ENCODE results near the gene TAS1R1. TPM values are rescaled to one million over a fixed set of nuclear protein-coding genes. Genes with fewer than 3 reads are reported as not detected.

TAS1R1 gene
- total RNA-seq, 1 donor from 2014 or later: not detected

DNA sequence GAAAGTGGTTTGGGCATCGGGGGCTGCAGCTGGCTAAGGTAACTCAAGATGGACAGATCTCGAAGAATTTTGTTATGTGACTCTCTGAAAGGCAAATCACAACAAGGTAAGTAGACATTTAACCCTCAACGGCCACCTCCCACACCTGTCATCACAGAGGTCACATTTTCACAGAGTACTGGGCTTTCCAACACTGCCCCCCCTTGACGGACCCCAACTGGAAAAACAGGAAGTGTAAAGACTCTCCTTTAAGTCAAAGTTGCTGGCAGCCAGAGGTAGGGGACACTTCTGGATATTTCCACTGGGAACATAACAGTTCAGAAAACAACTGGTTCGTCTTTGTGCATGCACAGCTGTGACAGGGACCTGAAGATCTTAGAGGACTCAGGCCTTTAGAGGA, 23.1 kb upstream of the TAS1R1 start:
- Mint-ChIP-seq H3K36me3 (ENCODE audit: insufficient read depth) (peaks cover 17% of the 10 kb centered on the region), H3K9me3 (ENCODE audit: low read depth) (no peaks in the 10 kb centered on the region), H3K27ac (no peak overlapping the region), H3K27me3 (no peaks in the 10 kb centered on the region), H3K4me3 (ENCODE audit: low read depth) (no peak overlapping the region), H3K4me1 (ENCODE audit: low read depth) (no peaks in the 10 kb centered on the region)
- TF ChIP-seq, protein P1, sequence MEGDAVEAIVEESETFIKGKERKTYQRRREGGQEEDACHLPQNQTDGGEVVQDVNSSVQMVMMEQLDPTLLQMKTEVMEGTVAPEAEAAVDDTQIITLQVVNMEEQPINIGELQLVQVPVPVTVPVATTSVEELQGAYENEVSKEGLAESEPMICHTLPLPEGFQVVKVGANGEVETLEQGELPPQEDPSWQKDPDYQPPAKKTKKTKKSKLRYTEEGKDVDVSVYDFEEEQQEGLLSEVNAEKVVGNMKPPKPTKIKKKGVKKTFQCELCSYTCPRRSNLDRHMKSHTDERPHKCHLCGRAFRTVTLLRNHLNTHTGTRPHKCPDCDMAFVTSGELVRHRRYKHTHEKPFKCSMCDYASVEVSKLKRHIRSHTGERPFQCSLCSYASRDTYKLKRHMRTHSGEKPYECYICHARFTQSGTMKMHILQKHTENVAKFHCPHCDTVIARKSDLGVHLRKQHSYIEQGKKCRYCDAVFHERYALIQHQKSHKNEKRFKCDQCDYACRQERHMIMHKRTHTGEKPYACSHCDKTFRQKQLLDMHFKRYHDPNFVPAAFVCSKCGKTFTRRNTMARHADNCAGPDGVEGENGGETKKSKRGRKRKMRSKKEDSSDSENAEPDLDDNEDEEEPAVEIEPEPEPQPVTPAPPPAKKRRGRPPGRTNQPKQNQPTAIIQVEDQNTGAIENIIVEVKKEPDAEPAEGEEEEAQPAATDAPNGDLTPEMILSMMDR (IDR thresholded peaks at IDR 0.05; ENCODE audit: unreplicated experiment): no peak
- no peak for DNase-seq (ENCODE audit: low spot score, unreplicated experiment)

DNA sequence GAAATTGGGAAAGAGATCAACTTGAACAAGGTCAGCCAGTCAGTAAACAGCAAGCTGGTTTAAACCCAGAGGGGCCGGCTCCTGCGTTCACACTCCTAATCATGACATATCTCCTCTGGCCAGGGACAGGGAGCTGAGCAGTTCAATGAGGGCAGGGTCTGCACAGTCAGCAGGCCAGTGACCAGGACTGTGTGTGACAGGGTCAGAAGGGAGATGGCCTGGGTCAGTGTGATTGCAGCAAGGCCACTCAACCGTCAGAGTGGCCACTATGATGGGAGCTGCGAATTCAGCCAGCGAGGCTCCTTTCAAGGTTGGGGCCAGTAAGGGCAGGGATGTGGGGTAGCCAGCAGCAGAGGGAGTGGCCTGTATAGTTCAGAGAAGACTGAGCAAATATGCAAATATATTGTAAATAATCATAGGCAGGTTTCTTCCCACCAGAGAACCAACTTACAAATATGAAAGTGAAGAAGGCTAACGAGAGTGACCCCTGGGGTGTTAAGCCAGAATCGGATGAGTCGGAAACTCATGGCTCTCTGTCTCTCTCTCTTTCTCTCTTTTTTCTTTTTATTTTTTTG, 20.8 kb upstream of the TAS1R1 start:
- TF ChIP-seq, protein P1 (IDR thresholded peaks at IDR 0.05; ENCODE audit: unreplicated experiment): no peak
- H3K36me3 Mint-ChIP-seq (ENCODE audit: insufficient read depth): peaks cover 16% of the 10 kb centered on the region
- H3K9me3 Mint-ChIP-seq (ENCODE audit: low read depth): no peaks in the 10 kb centered on the region
- H3K27ac Mint-ChIP-seq: no peak overlapping the region
- no peak for DNase-seq (ENCODE audit: low spot score, unreplicated experiment)
- H3K27me3 Mint-ChIP-seq: no peaks in the 10 kb centered on the region
- no peak overlapping the region for H3K4me3 Mint-ChIP-seq (ENCODE audit: low read depth)
- no peaks in the 10 kb centered on the region for H3K4me1 Mint-ChIP-seq (ENCODE audit: low read depth)

DNA sequence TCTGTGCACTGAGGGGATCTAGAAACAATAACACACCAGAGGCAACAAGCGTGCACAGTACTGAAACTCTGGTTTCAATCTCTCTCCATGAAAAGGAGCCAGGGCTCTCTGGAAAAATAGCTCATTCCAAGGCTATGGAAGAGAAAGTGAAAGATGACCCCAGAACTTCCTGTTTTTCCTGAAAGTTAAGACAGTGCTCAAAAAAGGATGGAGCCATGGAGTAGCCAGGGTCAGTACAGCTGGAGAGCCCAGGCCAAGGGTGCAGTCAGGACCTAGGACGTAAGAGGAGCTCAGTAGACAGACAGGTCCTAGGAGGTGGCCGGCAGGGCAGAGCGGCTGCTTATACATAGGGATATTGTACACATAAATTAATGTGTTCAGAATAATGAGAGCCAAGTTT, 19.9 kb upstream of the TAS1R1 start:
- DNase-seq (ENCODE audit: low spot score, unreplicated experiment): no peak

DNA sequence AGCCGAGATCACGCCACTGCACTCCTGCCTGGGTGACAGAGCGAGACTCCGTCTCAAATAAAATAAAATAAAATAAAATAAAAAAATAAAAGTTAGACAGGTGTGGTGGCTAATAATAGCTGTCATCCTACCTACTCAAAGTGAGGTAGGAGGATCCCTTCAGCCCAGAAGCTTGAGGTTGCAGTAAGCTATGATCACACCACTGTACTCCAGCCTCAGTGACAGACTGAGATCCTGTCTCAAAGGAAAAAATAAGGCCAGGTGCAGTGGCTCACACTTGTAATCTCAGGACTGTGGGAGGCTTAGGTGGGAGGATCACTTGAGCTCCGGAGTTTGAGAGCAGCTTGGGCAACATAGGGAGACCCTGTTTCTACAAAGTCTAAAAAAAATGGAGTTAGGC, 18.8 kb upstream of the TAS1R1 start:
- Mint-ChIP-seq H3K36me3 (ENCODE audit: insufficient read depth) (peaks cover 14% of the 10 kb centered on the region), H3K9me3 (ENCODE audit: low read depth) (no peaks in the 10 kb centered on the region), H3K4me1 (ENCODE audit: low read depth) (no peaks in the 10 kb centered on the region), H3K27ac (no peak overlapping the region), H3K27me3 (no peaks in the 10 kb centered on the region), H3K4me3 (ENCODE audit: low read depth) (no peak overlapping the region)
- DNase-seq (ENCODE audit: low spot score, unreplicated experiment): no peak
- TF ChIP-seq, protein P1 (IDR thresholded peaks at IDR 0.05; ENCODE audit: unreplicated experiment): no peak

More for the DNA sequence above, 19.9 kb upstream of the TAS1R1 start:
- Mint-ChIP-seq H3K9me3 (ENCODE audit: low read depth) (no peaks in the 10 kb centered on the region), H3K4me1 (ENCODE audit: low read depth) (no peaks in the 10 kb centered on the region), H3K4me3 (ENCODE audit: low read depth) (no peak overlapping the region), H3K36me3 (ENCODE audit: insufficient read depth) (peaks cover 17% of the 10 kb centered on the region), H3K27ac (no peak overlapping the region), H3K27me3 (no peaks in the 10 kb centered on the region)
- TF ChIP-seq, protein P1 (IDR thresholded peaks at IDR 0.05; ENCODE audit: unreplicated experiment): no peak

DNA sequence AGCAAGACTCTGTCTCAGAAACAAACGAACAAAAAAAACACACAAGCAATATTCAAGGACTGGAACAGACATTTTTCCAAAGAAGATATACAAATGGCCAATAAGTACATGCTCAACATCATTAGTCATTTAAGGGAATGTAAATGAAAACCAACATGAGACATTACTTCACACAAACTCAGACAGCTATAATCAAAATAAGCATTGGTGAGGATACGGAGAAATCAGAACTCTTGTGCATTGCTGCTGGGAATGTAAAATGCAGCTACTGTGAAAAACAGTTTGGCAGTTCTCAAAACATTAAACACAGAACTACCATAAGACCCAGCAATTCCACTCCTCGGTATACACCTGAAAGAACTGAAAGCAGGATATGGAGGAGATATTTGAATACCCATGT, 16.2 kb upstream of the TAS1R1 start:
- Mint-ChIP-seq H3K27me3 (no peaks in the 10 kb centered on the region), H3K9me3 (ENCODE audit: low read depth) (no peaks in the 10 kb centered on the region), H3K36me3 (ENCODE audit: insufficient read depth) (peaks cover 10% of the 10 kb centered on the region), H3K4me3 (ENCODE audit: low read depth) (no peak overlapping the region), H3K27ac (no peak overlapping the region), H3K4me1 (ENCODE audit: low read depth) (no peaks in the 10 kb centered on the region)
- TF ChIP-seq, protein P1 (IDR thresholded peaks at IDR 0.05; ENCODE audit: unreplicated experiment): no peak
- DNase-seq (ENCODE audit: low spot score, unreplicated experiment): no peak
